Esophagus (tissue), 2 donors: Measurements from ENCODE around the gene RDH8. TPM values are rescaled to one million over a fixed set of nuclear protein-coding genes. Genes with fewer than 3 reads are reported as not detected.
"Not testable (repeated sequence)": the region's sequence is repeated elsewhere in the genome, so short reads cannot be mapped to it uniquely, and the experiment has no call there.

ENCODE experiments used
- H3K27ac ChIP-seq, 2 donors: one replicate each; pipeline ENCODE4 v1.5.1; 2013; ENCODE audit warnings: low read depth in 2 of 2, mild to moderate bottlenecking in 2 of 2, inconsistent platforms in 1 of 2, low read length in 1 of 2, moderate library complexity in 1 of 2
- H3K27me3 ChIP-seq, 2 donors: one replicate each; pipeline ENCODE4 v1.6.1; 2013; ENCODE audit warnings: low read length in 2 of 2, control low read depth in 1 of 2, mild to moderate bottlenecking in 1 of 2; ENCODE audit not compliant: insufficient read depth in 2 of 2, control insufficient read depth in 1 of 2
- H3K36me3 ChIP-seq, 2 donors: one replicate each; pipeline ENCODE4 v1.6.1; 2013; ENCODE audit warnings: low read length in 1 of 2; ENCODE audit not compliant: control insufficient read depth in 2 of 2, insufficient read depth in 2 of 2
- H3K4me1 ChIP-seq, 2 donors: one replicate each; pipeline ENCODE4 v1.6.1; 2013; ENCODE audit warnings: low read length in 1 of 2; ENCODE audit not compliant: control insufficient read depth in 2 of 2, insufficient read depth in 2 of 2
- H3K4me3 ChIP-seq, 2 donors: one replicate each; pipeline ENCODE4 v1.5.1; 2013; ENCODE audit warnings: low read length in 2 of 2, mild to moderate bottlenecking in 2 of 2, low read depth in 1 of 2, moderate library complexity in 1 of 2
- H3K9me3 ChIP-seq, 2 donors: one replicate each; pipeline ENCODE4 v1.6.1; 2013; ENCODE audit warnings: mild to moderate bottlenecking in 2 of 2, low read depth in 1 of 2, low read length in 1 of 2, moderate library complexity in 1 of 2; ENCODE audit not compliant: control insufficient read depth in 2 of 2, insufficient read depth in 1 of 2
- WGBS, 2 donors: extraction: QIAGEN DNeasy Blood & Tissue Kit; methylation state at CpG; one replicate each; pipeline ENCODE4 v1.1.7; 2013; 5-methylcytosine and 5-hydroxymethylcytosine counted together
- polyA plus RNA-seq, 2 donors: library from polyadenylated mRNA; stranded (reverse); fragments of 200-250 nt; gene quantifications; one replicate each; pipeline ENCODE4 v1.2.3, GENCODE V29; 2013
- donor health status: healthy with polysubstance abuse.
- donor health status: Bipolar disorder and iron deficiency.

Gene RDH8
- polyA plus RNA-seq, 2 donors = not detected

- Histone ChIP-seq H3K27ac (peak overlapping the region in 1 of 2 donors; percentile 47), H3K4me3 (no peak overlapping the region), H3K4me1 (peaks cover 6 to 24% of the 10 kb centered on the region in 2 donors), H3K36me3 (no peaks in the 10 kb centered on the region), H3K9me3 (no peaks in the 10 kb centered on the region), H3K27me3 (no peaks in the 10 kb centered on the region)
- 58 to 61% methylated on average over 9 of the region's 9 CpGs for WGBS, 2 donors
These were observed 2.3 kb upstream of the RDH8 start for GRCh38 chr19:10010939-10011338.

GRCh38 chr19:10011974-10012373 lies 1.3 kb upstream of the RDH8 start:
- Histone ChIP-seq H3K4me3 (no peak overlapping the region), H3K4me1 (peaks cover 6 to 24% of the 10 kb centered on the region in 2 donors), H3K27me3 (no peaks in the 10 kb centered on the region), H3K9me3 (no peaks in the 10 kb centered on the region), H3K36me3 (no peaks in the 10 kb centered on the region), H3K27ac (peak overlapping the region; percentile 14 to 22)
- 20 to 37% methylated on average over 7 of the region's 7 CpGs for WGBS, 2 donors

DNA sequence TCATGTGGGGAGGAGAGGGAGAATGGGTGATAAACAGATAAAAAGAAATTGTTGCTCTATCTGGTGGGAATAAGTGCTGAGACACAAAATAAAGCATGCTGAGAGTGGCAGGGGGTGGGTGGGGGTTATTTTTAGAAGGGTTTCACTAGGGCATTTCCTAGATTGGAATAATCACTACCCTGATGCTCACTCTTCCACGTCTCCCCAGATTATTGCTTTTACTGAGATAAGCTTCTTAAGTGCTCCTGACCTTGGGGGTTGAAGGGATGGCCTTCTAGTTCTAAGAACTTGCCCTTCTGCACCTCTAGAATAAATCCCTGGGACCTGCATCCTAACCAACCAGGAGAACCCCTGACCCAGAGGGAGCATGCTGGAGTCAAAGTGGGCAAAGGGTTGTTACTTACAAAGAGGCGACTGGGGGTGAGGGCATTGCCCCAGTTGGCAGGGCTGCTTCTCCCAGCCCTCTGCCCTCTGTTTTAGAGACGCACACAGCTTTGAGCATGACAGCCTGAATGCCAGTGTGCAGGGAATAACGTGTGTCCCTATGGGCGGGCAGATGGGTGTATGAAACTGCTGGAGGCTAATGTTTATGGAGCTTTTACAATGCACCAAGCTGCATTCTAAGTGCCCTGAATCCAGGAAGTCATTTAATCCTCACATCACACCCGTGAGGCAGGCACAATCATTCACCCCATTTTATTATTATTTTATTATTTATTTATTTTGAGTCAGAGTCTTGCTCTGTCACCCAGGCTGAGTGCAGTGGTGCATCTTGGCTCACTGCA lies 743 bp downstream of the RDH8 start:
- H3K27me3 ChIP-seq = no peaks in the 10 kb centered on the region

GRCh38 chr19:10018263-10018662 lies 5.0 kb downstream of the RDH8 start:
- H3K27ac ChIP-seq = no peak overlapping the region
- H3K36me3 ChIP-seq = no peaks in the 10 kb centered on the region
- H3K4me1 ChIP-seq = peaks cover 2% of the 10 kb centered on the region in 2 donors
- no peaks in the 10 kb centered on the region for H3K9me3 ChIP-seq
- no peaks in the 10 kb centered on the region for H3K27me3 ChIP-seq
- H3K4me3 ChIP-seq = no peak overlapping the region
- WGBS, 2 donors = 62 to 65% methylated on average over 3 of the region's 3 CpGs

More for the DNA sequence above, 743 bp downstream of the RDH8 start:
- Histone ChIP-seq H3K4me3 (no peak overlapping the region), H3K27ac (no peak overlapping the region), H3K4me1 (peaks cover 6 to 19% of the 10 kb centered on the region in 2 donors), H3K36me3 (no peaks in the 10 kb centered on the region), H3K9me3 (no peaks in the 10 kb centered on the region)
- 53% methylated on average over 6 of the region's 6 CpGs for WGBS, 2 donors

DNA sequence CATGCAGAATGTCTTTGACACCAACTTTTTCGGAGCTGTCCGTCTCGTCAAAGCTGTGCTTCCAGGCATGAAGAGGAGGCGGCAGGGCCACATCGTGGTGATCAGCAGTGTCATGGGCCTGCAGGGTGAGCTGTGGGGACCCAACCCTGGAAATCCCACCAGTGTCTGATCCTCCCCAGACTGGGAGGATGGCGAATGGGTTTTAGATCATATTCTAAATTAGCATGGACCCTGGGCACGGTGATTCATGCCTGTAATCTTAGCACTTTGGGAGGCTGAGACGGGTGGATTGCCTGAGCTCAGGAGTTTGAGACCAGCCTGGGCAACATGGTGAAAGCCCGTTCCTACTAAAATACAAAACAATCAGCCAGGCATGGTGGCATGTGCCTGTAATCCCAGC lies 5.5 kb downstream of the RDH8 start:
- no peak overlapping the region for H3K4me3 ChIP-seq
- H3K9me3 ChIP-seq = no peaks in the 10 kb centered on the region
- H3K36me3 ChIP-seq = no peaks in the 10 kb centered on the region
- WGBS, 2 donors = 84 to 86% methylated on average over 9 of the region's 9 CpGs
- peaks cover 2% of the 10 kb centered on the region in 2 donors for H3K4me1 ChIP-seq
- H3K27me3 ChIP-seq = no peaks in the 10 kb centered on the region
- H3K27ac ChIP-seq = no peak overlapping the region

GRCh38 chr19:10019246-10019645 lies 6.0 kb downstream of the RDH8 start:
- Histone ChIP-seq H3K27ac (no peak overlapping the region), H3K27me3 (no peaks in the 10 kb centered on the region), H3K4me3 (no peak overlapping the region), H3K4me1 (no peaks in the 10 kb centered on the region), H3K9me3 (no peaks in the 10 kb centered on the region), H3K36me3 (no peaks in the 10 kb centered on the region)
- WGBS, 2 donors = 66 to 69% methylated on average over 5 of the region's 5 CpGs

GRCh38 chr19:10020851-10021250 lies 7.6 kb downstream of the RDH8 start:
- H3K4me3 ChIP-seq = no peak overlapping the region
- H3K27ac ChIP-seq = no peak overlapping the region
- H3K27me3 ChIP-seq = no peaks in the 10 kb centered on the region
- H3K36me3 ChIP-seq = no peaks in the 10 kb centered on the region
- 80% methylated on average over 6 of the region's 6 CpGs for WGBS, 2 donors
- H3K9me3 ChIP-seq = no peaks in the 10 kb centered on the region
- no peaks in the 10 kb centered on the region for H3K4me1 ChIP-seq

- Histone ChIP-seq H3K4me1 (no peaks in the 10 kb centered on the region), H3K27ac (no peak overlapping the region), H3K27me3 (no peaks in the 10 kb centered on the region), H3K36me3 (no peaks in the 10 kb centered on the region), H3K4me3 (no peak overlapping the region), H3K9me3 (no peaks in the 10 kb centered on the region)
- 91 to 92% methylated on average over 23 of the region's 23 CpGs for WGBS, 2 donors
These were observed 8.2 kb downstream of the RDH8 start for GRCh38 chr19:10021446-10021845.

DNA sequence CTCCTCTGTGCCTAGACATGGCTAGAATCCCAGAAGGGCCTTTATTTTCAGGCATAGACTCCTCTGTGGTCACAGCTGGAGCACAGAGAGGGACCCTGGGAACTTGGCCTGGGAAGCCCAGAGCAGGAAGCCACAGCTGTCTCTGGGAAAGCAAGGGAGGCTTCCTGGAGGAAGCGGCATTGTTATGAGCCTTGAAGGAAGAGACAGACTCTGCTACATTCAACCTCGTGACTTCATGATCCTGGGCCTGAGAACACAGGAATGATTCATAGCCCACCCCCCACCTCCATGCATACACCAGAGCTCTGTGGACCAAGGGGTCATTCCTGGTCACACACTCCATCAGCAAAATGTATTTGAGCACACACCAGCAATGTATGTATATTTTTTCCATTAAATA lies 8.6 kb downstream of the RDH8 start:
- no peak overlapping the region for H3K27ac ChIP-seq
- H3K4me1 ChIP-seq = no peaks in the 10 kb centered on the region
- H3K4me3 ChIP-seq = no peak overlapping the region
- H3K9me3 ChIP-seq = no peaks in the 10 kb centered on the region
- H3K27me3 ChIP-seq = no peaks in the 10 kb centered on the region
- H3K36me3 ChIP-seq = no peaks in the 10 kb centered on the region
- WGBS, 2 donors = 88 to 89% methylated on average over 2 of the region's 2 CpGs

DNA sequence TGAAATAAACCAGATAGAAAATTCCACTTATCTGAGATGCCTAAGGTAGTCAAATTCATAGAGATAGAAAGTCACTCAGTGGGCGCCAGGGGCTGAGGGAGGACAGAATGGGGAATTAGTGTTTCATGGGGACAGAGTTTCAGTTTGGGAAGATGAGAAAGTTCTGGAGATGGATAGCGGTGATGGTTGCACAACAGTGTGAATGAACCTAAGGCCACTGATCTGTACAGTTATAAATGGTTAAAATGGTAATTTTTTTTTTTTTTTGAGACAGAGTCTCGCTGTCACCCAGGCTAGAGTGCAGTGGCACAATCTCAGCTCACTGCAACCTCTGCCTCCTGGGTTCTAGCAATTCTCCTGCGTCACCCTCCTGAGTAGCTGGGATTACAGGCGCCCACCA lies 9.8 kb downstream of the RDH8 start:
- WGBS, 2 donors = 79 to 92% methylated on average over 5 of the region's 5 CpGs
- H3K36me3 ChIP-seq, H3K27me3 ChIP-seq, H3K9me3 ChIP-seq, H3K4me3 ChIP-seq, H3K27ac ChIP-seq, H3K4me1 ChIP-seq: not testable (repeated sequence)
